ENCODE results near the gene TIMM17B. TPM values are rescaled to one million over a fixed set of nuclear protein-coding genes. Genes with fewer than 3 reads are reported as not detected.

The TIMM17B gene
- total and polyA plus RNA-seq, 2 donors (not counting 1 experiment from before 2014, with no cell fraction given): 50.0 to 63.9 TPM

GRCh38 chrX:48937054-48937907, 39.7 kb upstream of the TIMM17B start:
- H3K4me2 ChIP-seq (replicated peaks; ENCODE audit: low read depth, low read length, poor library complexity, severe bottlenecking): peak overlapping the region; percentile 77
- Mint-ChIP-seq H3K27me3 (no peaks in the 10 kb centered on the region), H3K27ac (peak overlapping the region; percentile 99), H3K9me3 (ENCODE audit: insufficient read depth) (no peaks in the 10 kb centered on the region), H3K4me1 (peaks cover 82% of the 10 kb centered on the region), H3K4me3 (peak overlapping the region; percentile 84)
- H2AFZ ChIP-seq (ENCODE audit: insufficient read depth, low read depth, low read length, poor library complexity, severe bottlenecking): no peak overlapping the region
- peak overlapping the region in 4 of 5 experiments; percentile 33 to 57 (median 36) for H3K4me3 ChIP-seq (ENCODE audit: control extremely low read depth in 1 of 5, extremely low read depth in 1 of 5, insufficient read depth in 1 of 5, low read depth in 2 of 5, low read length in 4 of 5)
- peaks cover 38% of the 10 kb centered on the region for H3K79me2 ChIP-seq (ENCODE audit: control insufficient read depth, insufficient read depth, low read length)
- peaks cover 0 to 21% of the 10 kb centered on the region in 2 experiments for H3K36me3 ChIP-seq (replicated peaks in 1 of 2; ENCODE audit: control extremely low read depth in 1 of 2, control insufficient read depth in 1 of 2, extremely low read depth in 1 of 2, insufficient read depth in 2 of 2, low read length in 1 of 2)
- ChIA-PET CTCF (interaction anchor here (0.7 to 3.7 kb wide), 14 partner anchors 9 to 289 kb away, joined by 3 to 30 read pairs (median 5); partner anchors contain the start of genes OTUD5, PIM2, PQBP1 and SLC35A2), POLR2A (interaction anchor here (0.5 to 5.6 kb wide), 13 partner anchors 10 to 398 kb away, joined by 3 to 101 read pairs (median 4); partner anchors contain the start of genes GRIPAP1, HDAC6, OTUD5 and PIM2)
- TF ChIP-seq EZH2 (IDR thresholded peaks at IDR 0.05; ENCODE audit: borderline replicate concordance, insufficient read depth, low read depth, low read length, poor library complexity, severe bottlenecking): no peak
- peak; percentile 67 for TF ChIP-seq CTCF (IDR thresholded peaks at IDR 0.05)
- peak; percentile 90 for DNase-seq
- H3K9ac ChIP-seq (ENCODE audit: low read length): peak overlapping the region; percentile 69
- no peaks in the 10 kb centered on the region for H3K9me3 ChIP-seq (ENCODE audit: control extremely low read depth in 1 of 3, control insufficient read depth in 2 of 3, insufficient read depth in 1 of 3, low read length in 2 of 3)
- peak; percentile 58 for ATAC-seq (ENCODE audit: low read depth)
- H4K20me1 ChIP-seq (ENCODE audit: control insufficient read depth, insufficient read depth, low read length, poor library complexity, severe bottlenecking): no peaks in the 10 kb centered on the region
- peak overlapping the region; percentile 99 for H3K27ac ChIP-seq (ENCODE audit: low read length in 2 of 2)
- WGBS (ENCODE audit: insufficient coverage): 0% methylated on average over 4 of the region's 9 CpGs
- intact Hi-C loops (cut with micrococcal nuclease): loop anchor here (1.0 to 10.0 kb wide), 9 partner anchors 20 to 363 kb away; partner anchors contain the start of genes HDAC6, RBM3, TFE3 and WDR13
- H3K4me1 ChIP-seq (ENCODE audit: control insufficient read depth in 2 of 2, insufficient read depth in 2 of 2, low read length in 2 of 2): peaks cover 91 to 97% of the 10 kb centered on the region in 2 donors
- H3K27me3 ChIP-seq (replicated peaks in 1 of 4; ENCODE audit: control extremely low read depth in 1 of 4, control insufficient read depth in 3 of 4, insufficient read depth in 4 of 4, low read length in 3 of 4): no peaks in the 10 kb centered on the region

Data from B cell (primary cell).